Myocyte (in vitro differentiated cells): Measurements from ENCODE around the gene SCNN1A. TPM values are rescaled to one million over a fixed set of nuclear protein-coding genes. Genes with fewer than 3 reads are reported as not detected.

Experiments used
- total RNA-seq: library from RNA; depleted of rRNA; stranded (reverse); fragments of >200 nt; gene quantifications from 2 replicates; pipeline ENCODE4 v1.2.3, GENCODE V29; 2014

The SCNN1A gene
- total RNA-seq, 1 donor from 2014 or later = 0.13 TPM

Other genes with a start within 250 kb of the SCNN1A start
- gene CD9, start 175.2 kb downstream of the SCNN1A start, total RNA-seq = 16.4 and 22.7 TPM in 2 replicates
- gene PLEKHG6, start 64.9 kb downstream of the SCNN1A start, total RNA-seq = not detected in 2 replicates
- 147 and 150 TPM in 2 replicates for gene TNFRSF1A, start 33.5 kb downstream of the SCNN1A start, total RNA-seq
- gene LTBR, start 8.6 kb upstream of the SCNN1A start, total RNA-seq = 135 and 146 TPM in 2 replicates
- gene CD27, start 69.4 kb upstream of the SCNN1A start, total RNA-seq = not detected in 2 replicates
- gene TAPBPL, start 76.5 kb upstream of the SCNN1A start, total RNA-seq = 10.9 and 14.0 TPM in 2 replicates
- gene VAMP1, start 95.1 kb upstream of the SCNN1A start, total RNA-seq = 19.2 and 23.7 TPM in 2 replicates
- 66.5 and 92.2 TPM in 2 replicates for gene MRPL51, start 117.7 kb upstream of the SCNN1A start, total RNA-seq
- 15.5 and 40.4 TPM in 2 replicates for gene NCAPD2, start 118.5 kb upstream of the SCNN1A start, total RNA-seq
- gene GAPDH, start 159.0 kb upstream of the SCNN1A start, total RNA-seq = 5,449 and 7,261 TPM in 2 replicates
- 221 and 252 TPM in 2 replicates for gene IFFO1, start 180.5 kb upstream of the SCNN1A start, total RNA-seq
- 53.3 and 81.3 TPM in 2 replicates for gene NOP2, start 192.7 kb upstream of the SCNN1A start, total RNA-seq
- 368 and 425 TPM in 2 replicates for gene CHD4, start 231.8 kb upstream of the SCNN1A start, total RNA-seq